ENCODE measurements around the gene RAB27A. TPM values are rescaled to one million over a fixed set of nuclear protein-coding genes. Genes with fewer than 3 reads are reported as not detected.

The RAB27A gene
- total and polyA plus RNA-seq, 9 of the 15 experiments (the other 6 are each of a cell fraction or from before 2014, with no cell fraction given): 31.5 to 171 (median 80.4) TPM

DNA sequence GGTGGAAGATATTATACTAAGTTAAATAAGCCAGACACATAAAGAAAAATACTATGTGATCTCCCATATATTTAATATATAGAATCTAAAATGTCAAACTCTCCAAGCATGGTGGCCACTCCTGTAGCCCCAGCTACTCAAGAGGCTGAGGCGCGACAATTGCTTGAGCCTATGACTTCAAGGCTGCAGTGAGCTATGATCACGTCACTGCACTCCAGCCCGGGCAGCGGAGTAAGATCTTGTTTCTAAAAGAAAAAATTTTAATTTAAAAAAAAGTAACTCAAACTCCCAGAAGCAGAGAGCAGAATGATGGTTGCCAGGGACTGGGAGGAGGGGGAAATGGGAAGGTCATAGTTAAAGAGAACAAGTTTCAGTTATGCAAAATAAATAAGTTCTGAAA is 13.3 kb downstream of the RAB27A start (continued):
- TF ChIP-seq RBM25 (IDR thresholded peaks at IDR 0.05; ENCODE audit: low read depth, low read length, severe bottlenecking) (no peak), ZNF444 (CRISPR knock-in tag; IDR thresholded peaks at IDR 0.05) (no peak), SRSF9 (IDR thresholded peaks at IDR 0.05; ENCODE audit: borderline replicate concordance, low read depth, low read length) (no peak), SUPT5H (IDR thresholded peaks at IDR 0.05) (no peak), ZNF274 (IDR thresholded peaks at IDR 0.05; ENCODE audit: borderline replicate concordance, low read depth, low read length) (no peak), CBFA2T3 (IDR thresholded peaks at IDR 0.05) (no peak), KDM4B (IDR thresholded peaks at IDR 0.05; ENCODE audit: borderline replicate concordance in 2 of 2, low read depth in 1 of 2) (no peak)
- TF ChIP-seq, protein P1, sequence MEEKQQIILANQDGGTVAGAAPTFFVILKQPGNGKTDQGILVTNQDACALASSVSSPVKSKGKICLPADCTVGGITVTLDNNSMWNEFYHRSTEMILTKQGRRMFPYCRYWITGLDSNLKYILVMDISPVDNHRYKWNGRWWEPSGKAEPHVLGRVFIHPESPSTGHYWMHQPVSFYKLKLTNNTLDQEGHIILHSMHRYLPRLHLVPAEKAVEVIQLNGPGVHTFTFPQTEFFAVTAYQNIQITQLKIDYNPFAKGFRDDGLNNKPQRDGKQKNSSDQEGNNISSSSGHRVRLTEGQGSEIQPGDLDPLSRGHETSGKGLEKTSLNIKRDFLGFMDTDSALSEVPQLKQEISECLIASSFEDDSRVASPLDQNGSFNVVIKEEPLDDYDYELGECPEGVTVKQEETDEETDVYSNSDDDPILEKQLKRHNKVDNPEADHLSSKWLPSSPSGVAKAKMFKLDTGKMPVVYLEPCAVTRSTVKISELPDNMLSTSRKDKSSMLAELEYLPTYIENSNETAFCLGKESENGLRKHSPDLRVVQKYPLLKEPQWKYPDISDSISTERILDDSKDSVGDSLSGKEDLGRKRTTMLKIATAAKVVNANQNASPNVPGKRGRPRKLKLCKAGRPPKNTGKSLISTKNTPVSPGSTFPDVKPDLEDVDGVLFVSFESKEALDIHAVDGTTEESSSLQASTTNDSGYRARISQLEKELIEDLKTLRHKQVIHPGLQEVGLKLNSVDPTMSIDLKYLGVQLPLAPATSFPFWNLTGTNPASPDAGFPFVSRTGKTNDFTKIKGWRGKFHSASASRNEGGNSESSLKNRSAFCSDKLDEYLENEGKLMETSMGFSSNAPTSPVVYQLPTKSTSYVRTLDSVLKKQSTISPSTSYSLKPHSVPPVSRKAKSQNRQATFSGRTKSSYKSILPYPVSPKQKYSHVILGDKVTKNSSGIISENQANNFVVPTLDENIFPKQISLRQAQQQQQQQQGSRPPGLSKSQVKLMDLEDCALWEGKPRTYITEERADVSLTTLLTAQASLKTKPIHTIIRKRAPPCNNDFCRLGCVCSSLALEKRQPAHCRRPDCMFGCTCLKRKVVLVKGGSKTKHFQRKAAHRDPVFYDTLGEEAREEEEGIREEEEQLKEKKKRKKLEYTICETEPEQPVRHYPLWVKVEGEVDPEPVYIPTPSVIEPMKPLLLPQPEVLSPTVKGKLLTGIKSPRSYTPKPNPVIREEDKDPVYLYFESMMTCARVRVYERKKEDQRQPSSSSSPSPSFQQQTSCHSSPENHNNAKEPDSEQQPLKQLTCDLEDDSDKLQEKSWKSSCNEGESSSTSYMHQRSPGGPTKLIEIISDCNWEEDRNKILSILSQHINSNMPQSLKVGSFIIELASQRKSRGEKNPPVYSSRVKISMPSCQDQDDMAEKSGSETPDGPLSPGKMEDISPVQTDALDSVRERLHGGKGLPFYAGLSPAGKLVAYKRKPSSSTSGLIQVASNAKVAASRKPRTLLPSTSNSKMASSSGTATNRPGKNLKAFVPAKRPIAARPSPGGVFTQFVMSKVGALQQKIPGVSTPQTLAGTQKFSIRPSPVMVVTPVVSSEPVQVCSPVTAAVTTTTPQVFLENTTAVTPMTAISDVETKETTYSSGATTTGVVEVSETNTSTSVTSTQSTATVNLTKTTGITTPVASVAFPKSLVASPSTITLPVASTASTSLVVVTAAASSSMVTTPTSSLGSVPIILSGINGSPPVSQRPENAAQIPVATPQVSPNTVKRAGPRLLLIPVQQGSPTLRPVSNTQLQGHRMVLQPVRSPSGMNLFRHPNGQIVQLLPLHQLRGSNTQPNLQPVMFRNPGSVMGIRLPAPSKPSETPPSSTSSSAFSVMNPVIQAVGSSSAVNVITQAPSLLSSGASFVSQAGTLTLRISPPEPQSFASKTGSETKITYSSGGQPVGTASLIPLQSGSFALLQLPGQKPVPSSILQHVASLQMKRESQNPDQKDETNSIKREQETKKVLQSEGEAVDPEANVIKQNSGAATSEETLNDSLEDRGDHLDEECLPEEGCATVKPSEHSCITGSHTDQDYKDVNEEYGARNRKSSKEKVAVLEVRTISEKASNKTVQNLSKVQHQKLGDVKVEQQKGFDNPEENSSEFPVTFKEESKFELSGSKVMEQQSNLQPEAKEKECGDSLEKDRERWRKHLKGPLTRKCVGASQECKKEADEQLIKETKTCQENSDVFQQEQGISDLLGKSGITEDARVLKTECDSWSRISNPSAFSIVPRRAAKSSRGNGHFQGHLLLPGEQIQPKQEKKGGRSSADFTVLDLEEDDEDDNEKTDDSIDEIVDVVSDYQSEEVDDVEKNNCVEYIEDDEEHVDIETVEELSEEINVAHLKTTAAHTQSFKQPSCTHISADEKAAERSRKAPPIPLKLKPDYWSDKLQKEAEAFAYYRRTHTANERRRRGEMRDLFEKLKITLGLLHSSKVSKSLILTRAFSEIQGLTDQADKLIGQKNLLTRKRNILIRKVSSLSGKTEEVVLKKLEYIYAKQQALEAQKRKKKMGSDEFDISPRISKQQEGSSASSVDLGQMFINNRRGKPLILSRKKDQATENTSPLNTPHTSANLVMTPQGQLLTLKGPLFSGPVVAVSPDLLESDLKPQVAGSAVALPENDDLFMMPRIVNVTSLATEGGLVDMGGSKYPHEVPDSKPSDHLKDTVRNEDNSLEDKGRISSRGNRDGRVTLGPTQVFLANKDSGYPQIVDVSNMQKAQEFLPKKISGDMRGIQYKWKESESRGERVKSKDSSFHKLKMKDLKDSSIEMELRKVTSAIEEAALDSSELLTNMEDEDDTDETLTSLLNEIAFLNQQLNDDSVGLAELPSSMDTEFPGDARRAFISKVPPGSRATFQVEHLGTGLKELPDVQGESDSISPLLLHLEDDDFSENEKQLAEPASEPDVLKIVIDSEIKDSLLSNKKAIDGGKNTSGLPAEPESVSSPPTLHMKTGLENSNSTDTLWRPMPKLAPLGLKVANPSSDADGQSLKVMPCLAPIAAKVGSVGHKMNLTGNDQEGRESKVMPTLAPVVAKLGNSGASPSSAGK (IDR thresholded peaks at IDR 0.05): no peak
- TF ChIP-seq, protein P2, sequence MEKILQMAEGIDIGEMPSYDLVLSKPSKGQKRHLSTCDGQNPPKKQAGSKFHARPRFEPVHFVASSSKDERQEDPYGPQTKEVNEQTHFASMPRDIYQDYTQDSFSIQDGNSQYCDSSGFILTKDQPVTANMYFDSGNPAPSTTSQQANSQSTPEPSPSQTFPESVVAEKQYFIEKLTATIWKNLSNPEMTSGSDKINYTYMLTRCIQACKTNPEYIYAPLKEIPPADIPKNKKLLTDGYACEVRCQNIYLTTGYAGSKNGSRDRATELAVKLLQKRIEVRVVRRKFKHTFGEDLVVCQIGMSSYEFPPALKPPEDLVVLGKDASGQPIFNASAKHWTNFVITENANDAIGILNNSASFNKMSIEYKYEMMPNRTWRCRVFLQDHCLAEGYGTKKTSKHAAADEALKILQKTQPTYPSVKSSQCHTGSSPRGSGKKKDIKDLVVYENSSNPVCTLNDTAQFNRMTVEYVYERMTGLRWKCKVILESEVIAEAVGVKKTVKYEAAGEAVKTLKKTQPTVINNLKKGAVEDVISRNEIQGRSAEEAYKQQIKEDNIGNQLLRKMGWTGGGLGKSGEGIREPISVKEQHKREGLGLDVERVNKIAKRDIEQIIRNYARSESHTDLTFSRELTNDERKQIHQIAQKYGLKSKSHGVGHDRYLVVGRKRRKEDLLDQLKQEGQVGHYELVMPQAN (IDR thresholded peaks at IDR 0.05; ENCODE audit: borderline replicate concordance): no peak
